Brain microvascular endothelial cell (primary cell): ENCODE data around the gene PTPN3.

Experiments used
- DNase-seq: peaks from one replicate; pipeline ENCODE4 v3.0.0-alpha.2; 2020
- H3K27ac ChIP-seq: fragments of 250-450 bp; sonication (Bioruptor Pico); 2 replicates; pipeline ENCODE4 v1.5.1; 2020; ENCODE audit warnings: mild to moderate bottlenecking, moderate library complexity
- H3K27me3 ChIP-seq: fragments of 250-450 bp; sonication (Bioruptor Pico); replicated peaks from 2 replicates; pipeline ENCODE4 v1.5.1; 2020; ENCODE audit warnings: mild to moderate bottlenecking
- H3K36me3 ChIP-seq: fragments of 250-450 bp; sonication (Bioruptor Pico); replicated peaks from 2 replicates; pipeline ENCODE4 v1.5.1; 2020; ENCODE audit warnings: mild to moderate bottlenecking
- H3K4me3 ChIP-seq: 2 replicates; pipeline ENCODE4 v1.5.1; 2011; ENCODE audit warnings: low read depth, mild to moderate bottlenecking, control low read depth, low read length, moderate library complexity
- CTCF ChIP-seq: IDR thresholded peaks from 2 replicates; pipeline ENCODE4 v1.5.1; 2011; ENCODE audit warnings: low read depth, mild to moderate bottlenecking, moderate library complexity, low read length, control low read depth, inconsistent platforms; ENCODE audit errors: missing control alignments
- in situ Hi-C: cut with HindIII; loops from 2 replicates; pipeline ENCODE4 v1.10.0; 2017; ENCODE audit warnings: low sequenced_read_pairs, low pct_ligation_motif_present

PTPN3 gene

GRCh38 chr9:109449036-109449798, 48.9 kb downstream of the PTPN3 start:
- no peak overlapping the region for H3K4me3 ChIP-seq
- no peak overlapping the region for H3K27ac ChIP-seq
- in situ Hi-C loops = no loop called here
- no peaks in the 10 kb centered on the region for H3K27me3 ChIP-seq
- no peaks in the 10 kb centered on the region for H3K36me3 ChIP-seq
- peak; percentile 14 for DNase-seq
- TF ChIP-seq CTCF = no peak

- H3K27me3 ChIP-seq = no peaks in the 10 kb centered on the region
- no peaks in the 10 kb centered on the region for H3K36me3 ChIP-seq
- no peak for TF ChIP-seq CTCF
- H3K4me3 ChIP-seq = no peak overlapping the region
- in situ Hi-C loops = no loop called here
- DNase-seq = peak; percentile 56
- peak overlapping the region; percentile 19 for H3K27ac ChIP-seq
Measured at GRCh38 chr9:109448223-109448622, 49.9 kb downstream of the PTPN3 start.

GRCh38 chr9:109447329-109448076, 50.6 kb downstream of the PTPN3 start:
- no peak for DNase-seq
- peak overlapping the region; percentile 12 for H3K27ac ChIP-seq
- H3K27me3 ChIP-seq = no peaks in the 10 kb centered on the region
- H3K36me3 ChIP-seq = no peaks in the 10 kb centered on the region
- H3K4me3 ChIP-seq = no peak overlapping the region
- no peak for TF ChIP-seq CTCF
- in situ Hi-C loops = no loop called here

GRCh38 chr9:109444771-109445320, 53.3 kb downstream of the PTPN3 start:
- no peak overlapping the region for H3K4me3 ChIP-seq
- H3K27me3 ChIP-seq = no peaks in the 10 kb centered on the region
- in situ Hi-C loops = no loop called here
- no peak overlapping the region for H3K27ac ChIP-seq
- TF ChIP-seq CTCF = no peak
- H3K36me3 ChIP-seq = no peaks in the 10 kb centered on the region
- DNase-seq = no peak

- TF ChIP-seq CTCF = no peak
- no peaks in the 10 kb centered on the region for H3K27me3 ChIP-seq
- DNase-seq = no peak
- H3K4me3 ChIP-seq = no peak overlapping the region
- in situ Hi-C loops = no loop called here
- H3K36me3 ChIP-seq = no peaks in the 10 kb centered on the region
- no peak overlapping the region for H3K27ac ChIP-seq
Measured at GRCh38 chr9:109442716-109443115, 55.4 kb downstream of the PTPN3 start.
